Epithelial cell of proximal tubule (primary cell): ENCODE results near the gene CSNK2B. TPM values are rescaled to one million over a fixed set of nuclear protein-coding genes. Genes with fewer than 3 reads are reported as not detected.
A peak's percentile ranks its signal among the peaks of the same experiment; 100 is the strongest.

Source experiments
- DNase-seq: peaks from one replicate; pipeline ENCODE4 v3.0.0-alpha.2; 2011; ENCODE audit warnings: low read depth
- H3K4me3 ChIP-seq: 2 replicates; pipeline ENCODE4 v1.5.1; 2011; ENCODE audit warnings: low read depth, mild to moderate bottlenecking, low read length
- CTCF ChIP-seq: conservative IDR thresholded peaks from 2 replicates; pipeline ENCODE4 v1.5.1; 2012; ENCODE audit warnings: low read depth, mild to moderate bottlenecking, low read length
- total RNA-seq: library from RNA; depleted of rRNA; stranded (reverse); fragments of >200 nt; gene quantifications from 2 replicates; pipeline ENCODE4 v1.2.3, GENCODE V29; 2015

Gene CSNK2B
- total RNA-seq, 1 donor from 2014 or later = 435 TPM

- TF ChIP-seq CTCF = no peak
- no peak for DNase-seq
- no peak within 1 kb of the TSS for H3K4me3 ChIP-seq
Measured at GRCh38 chr6:31715022-31715958, 49.4 kb downstream of the CSNK2B start, which contains the start of gene LY6G6D. Gene LY6G6D, plus strand, starts transcription at chr6:31715348. Its CDS starts 8 bp downstream, at chr6:31715356.

- TF ChIP-seq CTCF = peak; percentile 20
- DNase-seq = no peak
- H3K4me3 ChIP-seq = no peak overlapping the region
Measured at GRCh38 chr6:31717499-31718222, 51.8 kb downstream of the CSNK2B start.

- TF ChIP-seq CTCF = no peak
- no peak overlapping the region for H3K4me3 ChIP-seq
- DNase-seq = no peak
Measured at GRCh38 chr6:31718265-31718664, 52.4 kb downstream of the CSNK2B start.

- DNase-seq = no peak
- no peak overlapping the region for H3K4me3 ChIP-seq
- TF ChIP-seq CTCF = no peak
Measured at GRCh38 chr6:31719001-31719400, 53.1 kb downstream of the CSNK2B start.

Other genes with a start within 250 kb of the CSNK2B start
- gene MICB, start 167.9 kb upstream of the CSNK2B start, total RNA-seq = 13.0 and 40.9 TPM in 2 replicates
- gene MCCD1, start 137.1 kb upstream of the CSNK2B start, total RNA-seq = not detected in 2 replicates
- gene DDX39B, start 124.1 kb upstream of the CSNK2B start, total RNA-seq = 304 and 669 TPM in 2 replicates
- 0.14 and 0.52 TPM in 2 replicates for gene ATP6V1G2, start 119.5 kb upstream of the CSNK2B start, total RNA-seq
- 11.8 and 17.8 TPM in 2 replicates for gene NFKBIL1, start 118.5 kb upstream of the CSNK2B start, total RNA-seq
- gene LTA, start 93.8 kb upstream of the CSNK2B start, total RNA-seq = not detected in 2 replicates
- gene TNF, start 90.5 kb upstream of the CSNK2B start, total RNA-seq = 13.9 and 14.2 TPM in 2 replicates
- 12.0 and 50.8 TPM in 2 replicates for gene LTB, start 83.7 kb upstream of the CSNK2B start, total RNA-seq
- gene LST1, start 79.8 kb upstream of the CSNK2B start, total RNA-seq = not detected in 2 replicates
- not detected in 2 replicates for gene NCR3, start 73.1 kb upstream of the CSNK2B start, total RNA-seq
- not detected in 2 replicates for gene AIF1, start 50.8 kb upstream of the CSNK2B start, total RNA-seq
- 81.2 and 93.0 TPM in 2 replicates for gene PRRC2A, start 45.4 kb upstream of the CSNK2B start, total RNA-seq
- 307 and 331 TPM in 2 replicates for gene BAG6, start 13.4 kb upstream of the CSNK2B start, total RNA-seq
- 0.72 and 0.81 TPM in 2 replicates for gene APOM, start 10.2 kb upstream of the CSNK2B start, total RNA-seq
- 17.2 and 19.3 TPM in 2 replicates for gene C6orf47, start 5.3 kb upstream of the CSNK2B start, total RNA-seq
- gene GPANK1, start 1.1 kb upstream of the CSNK2B start, total RNA-seq = 16.0 and 32.9 TPM in 2 replicates
- 1.1 and 4.0 TPM in 2 replicates for gene LY6G5B, start 3.9 kb downstream of the CSNK2B start, total RNA-seq
- 0.94 and 1.1 TPM in 2 replicates for gene LY6G5C, start 15.0 kb downstream of the CSNK2B start, total RNA-seq
- 25.4 and 35.6 TPM in 2 replicates for gene ABHD16A, start 37.2 kb downstream of the CSNK2B start, total RNA-seq
- gene LY6G6F, start 40.8 kb downstream of the CSNK2B start, total RNA-seq = not detected in 2 replicates
- not detected in 2 replicates for gene LY6G6D, start 49.3 kb downstream of the CSNK2B start, total RNA-seq
- gene LY6G6C, start 55.7 kb downstream of the CSNK2B start, total RNA-seq = not detected in 2 replicates
- gene MPIG6B, start 57.3 kb downstream of the CSNK2B start, total RNA-seq = not detected in 2 replicates
- 61.1 and 87.2 TPM in 2 replicates for gene DDAH2, start 63.2 kb downstream of the CSNK2B start, total RNA-seq
- 938 and 1,262 TPM in 2 replicates for gene CLIC1, start 70.5 kb downstream of the CSNK2B start, total RNA-seq
- 18.4 and 30.4 TPM in 2 replicates for gene MSH5, start 73.9 kb downstream of the CSNK2B start, total RNA-seq
- gene SAPCD1, start 96.6 kb downstream of the CSNK2B start, total RNA-seq = 0.94 and 4.4 TPM in 2 replicates
- gene VWA7, start 111.2 kb downstream of the CSNK2B start, total RNA-seq = 0.65 and 2.2 TPM in 2 replicates
- gene VARS1, start 129.7 kb downstream of the CSNK2B start, total RNA-seq = 113 and 166 TPM in 2 replicates
- 112 and 157 TPM in 2 replicates for gene LSM2, start 140.9 kb downstream of the CSNK2B start, total RNA-seq
- 0.29 and 0.35 TPM in 2 replicates for gene HSPA1L, start 149.2 kb downstream of the CSNK2B start, total RNA-seq
- 116 and 139 TPM in 2 replicates for gene HSPA1A, start 149.5 kb downstream of the CSNK2B start, total RNA-seq
- gene HSPA1B, start 161.7 kb downstream of the CSNK2B start, total RNA-seq = 58.4 and 136 TPM in 2 replicates
- 65.2 and 68.6 TPM in 2 replicates for gene NEU1, start 196.7 kb downstream of the CSNK2B start, total RNA-seq
- gene SLC44A4, start 212.9 kb downstream of the CSNK2B start, total RNA-seq = 12.4 and 24.0 TPM in 2 replicates
- gene EHMT2, start 231.6 kb downstream of the CSNK2B start, total RNA-seq = 44.0 and 54.6 TPM in 2 replicates
- 1.5 TPM in 2 replicates for gene ZBTB12, start 236.0 kb downstream of the CSNK2B start, total RNA-seq